ENCODE data around the gene XPO6.

The XPO6 gene

GRCh38 chr16:28164140-28164539 is 47.6 kb downstream of the XPO6 start:
- no peak for TF ChIP-seq CTCF (IDR thresholded peaks at IDR 0.05; ENCODE audit: low read depth, low read length)
- no peak overlapping the region for H3K4me3 ChIP-seq (ENCODE audit: low read depth, low read length)

- no peak overlapping the region for H3K4me3 ChIP-seq (ENCODE audit: low read depth, low read length)
- TF ChIP-seq CTCF (IDR thresholded peaks at IDR 0.05; ENCODE audit: low read depth, low read length), result no peak
Measured at GRCh38 chr16:28163699-28164098, 48.1 kb downstream of the XPO6 start.

GRCh38 chr16:28162326-28162877 is 49.4 kb downstream of the XPO6 start:
- no peak for TF ChIP-seq CTCF (IDR thresholded peaks at IDR 0.05; ENCODE audit: low read depth, low read length)
- H3K4me3 ChIP-seq (ENCODE audit: low read depth, low read length), result no peak overlapping the region

- no peak for TF ChIP-seq CTCF (IDR thresholded peaks at IDR 0.05; ENCODE audit: low read depth, low read length)
- no peak overlapping the region for H3K4me3 ChIP-seq (ENCODE audit: low read depth, low read length)
Measured at GRCh38 chr16:28161626-28162025, 50.1 kb downstream of the XPO6 start.

GRCh38 chr16:28158136-28158535 is 53.6 kb downstream of the XPO6 start:
- no peak for TF ChIP-seq CTCF (IDR thresholded peaks at IDR 0.05; ENCODE audit: low read depth, low read length)
- no peak overlapping the region for H3K4me3 ChIP-seq (ENCODE audit: low read depth, low read length)

GRCh38 chr16:28156056-28156680 is 55.6 kb downstream of the XPO6 start:
- no peak overlapping the region for H3K4me3 ChIP-seq (ENCODE audit: low read depth, low read length)
- no peak for TF ChIP-seq CTCF (IDR thresholded peaks at IDR 0.05; ENCODE audit: low read depth, low read length)

- TF ChIP-seq CTCF (IDR thresholded peaks at IDR 0.05; ENCODE audit: low read depth, low read length), result no peak
- H3K4me3 ChIP-seq (ENCODE audit: low read depth, low read length), result no peak overlapping the region
Measured at GRCh38 chr16:28155293-28155692, 56.5 kb downstream of the XPO6 start.

Data from WI38 (cell line).